ENCODE results near the gene RARB.

RARB gene

DNA sequence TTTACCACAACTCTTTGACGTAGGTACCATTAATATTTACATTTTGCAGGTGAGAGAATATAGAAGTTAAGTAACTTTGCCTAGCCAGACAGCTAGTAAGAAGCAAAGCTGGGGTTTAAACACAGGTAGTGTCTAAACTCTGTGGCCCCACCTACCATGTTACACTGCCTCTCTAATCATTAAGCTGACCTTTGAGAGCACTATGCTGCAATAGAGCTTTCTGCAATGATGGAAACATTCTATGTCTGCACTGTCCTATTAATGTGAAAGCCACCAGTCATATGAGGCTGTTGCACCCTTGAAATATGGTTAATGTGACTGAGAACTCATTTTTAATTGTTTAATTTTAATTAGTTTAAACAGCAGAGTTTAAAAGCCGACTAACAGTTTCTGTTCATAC lies 6.3 kb upstream of the RARB start:
- H3K4me1 ChIP-seq (ENCODE audit: insufficient read depth, low read length, severe bottlenecking) = no peaks in the 10 kb centered on the region
- TF ChIP-seq, protein P1, sequence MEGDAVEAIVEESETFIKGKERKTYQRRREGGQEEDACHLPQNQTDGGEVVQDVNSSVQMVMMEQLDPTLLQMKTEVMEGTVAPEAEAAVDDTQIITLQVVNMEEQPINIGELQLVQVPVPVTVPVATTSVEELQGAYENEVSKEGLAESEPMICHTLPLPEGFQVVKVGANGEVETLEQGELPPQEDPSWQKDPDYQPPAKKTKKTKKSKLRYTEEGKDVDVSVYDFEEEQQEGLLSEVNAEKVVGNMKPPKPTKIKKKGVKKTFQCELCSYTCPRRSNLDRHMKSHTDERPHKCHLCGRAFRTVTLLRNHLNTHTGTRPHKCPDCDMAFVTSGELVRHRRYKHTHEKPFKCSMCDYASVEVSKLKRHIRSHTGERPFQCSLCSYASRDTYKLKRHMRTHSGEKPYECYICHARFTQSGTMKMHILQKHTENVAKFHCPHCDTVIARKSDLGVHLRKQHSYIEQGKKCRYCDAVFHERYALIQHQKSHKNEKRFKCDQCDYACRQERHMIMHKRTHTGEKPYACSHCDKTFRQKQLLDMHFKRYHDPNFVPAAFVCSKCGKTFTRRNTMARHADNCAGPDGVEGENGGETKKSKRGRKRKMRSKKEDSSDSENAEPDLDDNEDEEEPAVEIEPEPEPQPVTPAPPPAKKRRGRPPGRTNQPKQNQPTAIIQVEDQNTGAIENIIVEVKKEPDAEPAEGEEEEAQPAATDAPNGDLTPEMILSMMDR (IDR thresholded peaks at IDR 0.05; ENCODE audit: low read length) = no peak
- TF ChIP-seq EZH2 (IDR thresholded peaks at IDR 0.05; ENCODE audit: borderline replicate concordance, low read length) = no peak
- H3K36me3 ChIP-seq (ENCODE audit: insufficient read depth, low read length) = no peaks in the 10 kb centered on the region

GRCh38 chr3:25423780-25424588 lies 4.1 kb upstream of the RARB start:
- Histone ChIP-seq H3K27ac (ENCODE audit: low read depth, low read length, poor library complexity, severe bottlenecking) (no peak overlapping the region), H3K4me3 (ENCODE audit: low read depth, low read length, poor library complexity, severe bottlenecking) (no peak overlapping the region), H3K4me2 (ENCODE audit: low read length) (no peak overlapping the region), H3K27me3 (ENCODE audit: insufficient read depth, low read length) (no peaks in the 10 kb centered on the region), H3K9me3 (ENCODE audit: low read length) (no peaks in the 10 kb centered on the region), H4K20me1 (ENCODE audit: insufficient read depth, low read length) (no peaks in the 10 kb centered on the region), H3K9ac (ENCODE audit: low read length) (no peak overlapping the region), H3K9me2 (ENCODE audit: low read depth, low read length) (no peaks in the 10 kb centered on the region), H2AFZ (ENCODE audit: low read length) (no peak overlapping the region), H3K79me2 (ENCODE audit: insufficient read depth, low read length) (no peaks in the 10 kb centered on the region), H3K36me3 (ENCODE audit: insufficient read depth, low read length) (no peaks in the 10 kb centered on the region), H3F3A (ENCODE audit: insufficient read depth, low read length) (no peaks in the 10 kb centered on the region), H3K4me1 (ENCODE audit: insufficient read depth, low read length, severe bottlenecking) (no peaks in the 10 kb centered on the region)
- TF ChIP-seq EZH2 (IDR thresholded peaks at IDR 0.05; ENCODE audit: borderline replicate concordance, low read length) = no peak
- TF ChIP-seq, protein P1 (IDR thresholded peaks at IDR 0.05; ENCODE audit: low read length) = no peak

More for the DNA sequence above, 6.3 kb upstream of the RARB start:
- no peak overlapping the region for H3K9ac ChIP-seq (ENCODE audit: low read length)
- H3K27ac ChIP-seq (ENCODE audit: low read depth, low read length, poor library complexity, severe bottlenecking) = no peak overlapping the region
- H3K9me2 ChIP-seq (ENCODE audit: low read depth, low read length) = no peaks in the 10 kb centered on the region
- no peaks in the 10 kb centered on the region for H3F3A ChIP-seq (ENCODE audit: insufficient read depth, low read length)
- H2AFZ ChIP-seq (ENCODE audit: low read length) = no peak overlapping the region
- no peaks in the 10 kb centered on the region for H3K27me3 ChIP-seq (ENCODE audit: insufficient read depth, low read length)
- no peak overlapping the region for H3K4me3 ChIP-seq (ENCODE audit: low read depth, low read length, poor library complexity, severe bottlenecking)
- no peaks in the 10 kb centered on the region for H3K9me3 ChIP-seq (ENCODE audit: low read length)
- H3K4me2 ChIP-seq (ENCODE audit: low read length) = no peak overlapping the region
- H4K20me1 ChIP-seq (ENCODE audit: insufficient read depth, low read length) = no peaks in the 10 kb centered on the region
- no peaks in the 10 kb centered on the region for H3K79me2 ChIP-seq (ENCODE audit: insufficient read depth, low read length)

GRCh38 chr3:25424614-25425013 lies 3.4 kb upstream of the RARB start:
- no peak overlapping the region for H2AFZ ChIP-seq (ENCODE audit: low read length)
- no peaks in the 10 kb centered on the region for H3K9me2 ChIP-seq (ENCODE audit: low read depth, low read length)
- no peaks in the 10 kb centered on the region for H3K36me3 ChIP-seq (ENCODE audit: insufficient read depth, low read length)
- no peaks in the 10 kb centered on the region for H4K20me1 ChIP-seq (ENCODE audit: insufficient read depth, low read length)
- H3K27ac ChIP-seq (ENCODE audit: low read depth, low read length, poor library complexity, severe bottlenecking) = no peak overlapping the region
- no peaks in the 10 kb centered on the region for H3F3A ChIP-seq (ENCODE audit: insufficient read depth, low read length)
- TF ChIP-seq, protein P1 (IDR thresholded peaks at IDR 0.05; ENCODE audit: low read length) = no peak
- TF ChIP-seq EZH2 (IDR thresholded peaks at IDR 0.05; ENCODE audit: borderline replicate concordance, low read length) = no peak
- H3K79me2 ChIP-seq (ENCODE audit: insufficient read depth, low read length) = no peaks in the 10 kb centered on the region
- no peak overlapping the region for H3K9ac ChIP-seq (ENCODE audit: low read length)
- H3K4me3 ChIP-seq (ENCODE audit: low read depth, low read length, poor library complexity, severe bottlenecking) = no peak overlapping the region
- no peaks in the 10 kb centered on the region; the same call in 1 of the 2 replicates for H3K27me3 ChIP-seq (ENCODE audit: insufficient read depth, low read length)
- no peak overlapping the region for H3K4me2 ChIP-seq (ENCODE audit: low read length)
- H3K9me3 ChIP-seq (ENCODE audit: low read length) = no peaks in the 10 kb centered on the region
- no peaks in the 10 kb centered on the region for H3K4me1 ChIP-seq (ENCODE audit: insufficient read depth, low read length, severe bottlenecking)
